Liver (tissue), 9 donors: ENCODE results near the gene KLHL14. TPM values are rescaled to one million over a fixed set of nuclear protein-coding genes. Genes with fewer than 3 reads are reported as not detected.

Source experiments
- DNase-seq: peaks from one replicate; pipeline ENCODE4 v3.0.0-alpha.2; 2017; ENCODE audit warnings: low spot score
- H3K27ac ChIP-seq, 2 donors: one replicate each; pipeline ENCODE4 v1.7.0; 2013; ENCODE audit warnings: inconsistent platforms in 2 of 2, low read length in 2 of 2, control low read depth in 1 of 2, low read depth in 1 of 2, mild to moderate bottlenecking in 1 of 2
- H3K27me3 ChIP-seq, 4 donors: one replicate each; pipeline versions ENCODE4 v1.6.1 to v1.7.0; 2013; ENCODE audit warnings: low read length in 3 of 4, inconsistent platforms in 1 of 4, mild to moderate bottlenecking in 1 of 4, moderate library complexity in 1 of 4; ENCODE audit not compliant: control insufficient read depth in 4 of 4, insufficient read depth in 4 of 4
- H3K36me3 ChIP-seq, 4 donors: one replicate each; pipeline versions ENCODE4 v1.6.1 to v1.7.0; 2013; ENCODE audit warnings: low read length in 3 of 4, mild to moderate bottlenecking in 3 of 4, low read depth in 1 of 4, moderate library complexity in 1 of 4; ENCODE audit not compliant: control insufficient read depth in 4 of 4, insufficient read depth in 3 of 4
- H3K4me1 ChIP-seq, 4 donors: one replicate each; pipeline versions ENCODE4 v1.6.1 to v1.7.0; 2013; ENCODE audit warnings: low read length in 3 of 4, mild to moderate bottlenecking in 3 of 4, moderate library complexity in 1 of 4; ENCODE audit not compliant: control insufficient read depth in 4 of 4, insufficient read depth in 4 of 4
- H3K4me3 ChIP-seq, 3 donors: one replicate each; pipeline versions ENCODE4 v1.6.1 to v1.7.0; 2013; ENCODE audit warnings: low read length in 3 of 3, control low read depth in 1 of 3, low read depth in 1 of 3, mild to moderate bottlenecking in 1 of 3
- H3K9ac ChIP-seq, 2 donors: one replicate each; pipeline ENCODE4 v1.7.0; 2013; ENCODE audit warnings: low read length in 2 of 2, mild to moderate bottlenecking in 2 of 2, moderate library complexity in 2 of 2, control low read depth in 1 of 2, low read depth in 1 of 2
- H3K9me3 ChIP-seq, 4 donors: one replicate each; pipeline versions ENCODE4 v1.6.1 to v1.7.0; 2013; ENCODE audit warnings: low read length in 3 of 4; ENCODE audit not compliant: control insufficient read depth in 4 of 4
- ATF3 ChIP-seq: IDR thresholded peaks from 2 replicates; pipeline ENCODE4 v1.6.1; 2016; ENCODE audit warnings: antibody characterized with exemption
- CTCF ChIP-seq: fragments of 150-350 bp; IDR thresholded peaks from 2 replicates; pipeline ENCODE4 v1.5.1; 2017; ENCODE audit warnings: improper control_type of control experiment, low read depth, low read length; ENCODE audit not compliant: missing input control
- EGR1 ChIP-seq, 2 donors: IDR thresholded peaks; 2 replicates each; pipeline ENCODE4 v1.6.1; 2016 to 2018; ENCODE audit warnings: antibody characterized with exemption in 2 of 2, low read depth in 2 of 2
- FOXA1 ChIP-seq: IDR thresholded peaks from 2 replicates; pipeline ENCODE4 v1.6.1; 2016; ENCODE audit warnings: antibody characterized with exemption
- FOXA2 ChIP-seq: IDR thresholded peaks from 2 replicates; pipeline ENCODE4 v1.6.1; 2016; ENCODE audit warnings: antibody characterized with exemption
- GABPA ChIP-seq, 2 donors: IDR thresholded peaks in 1 of 2; conservative IDR thresholded peaks in 1 of 2; 2 replicates each; pipeline ENCODE4 v1.6.1; 2016; ENCODE audit warnings: antibody characterized with exemption in 2 of 2, mild to moderate bottlenecking in 1 of 2, moderate library complexity in 1 of 2
- HNF4A ChIP-seq, 2 donors: conservative IDR thresholded peaks; 2 replicates each; pipeline ENCODE4 v1.6.1; 2016; ENCODE audit warnings: antibody characterized with exemption in 2 of 2, mild to moderate bottlenecking in 2 of 2
- HNF4G ChIP-seq: IDR thresholded peaks from 2 replicates; pipeline ENCODE4 v1.6.1; 2016; ENCODE audit warnings: antibody characterized with exemption
- JUND ChIP-seq, 2 donors: IDR thresholded peaks; 2 replicates each; pipeline ENCODE4 v1.6.1; 2016; ENCODE audit warnings: antibody characterized with exemption in 2 of 2
- MAX ChIP-seq: IDR thresholded peaks from 2 replicates; pipeline ENCODE4 v1.6.1; 2016; ENCODE audit warnings: antibody characterized with exemption
- NR2F2 ChIP-seq: IDR thresholded peaks from 2 replicates; pipeline ENCODE4 v1.6.1; 2016; ENCODE audit warnings: antibody characterized with exemption
- RAD21 ChIP-seq, 2 donors: IDR thresholded peaks; 2 replicates each; pipeline ENCODE4 v1.6.1; 2016; ENCODE audit warnings: antibody characterized with exemption in 2 of 2, mild to moderate bottlenecking in 2 of 2
- REST ChIP-seq: IDR thresholded peaks from 2 replicates; pipeline ENCODE4 v1.6.1; 2016; ENCODE audit warnings: antibody characterized with exemption, mild to moderate bottlenecking
- TAF1 ChIP-seq: conservative IDR thresholded peaks from 2 replicates; pipeline ENCODE4 v1.6.1; 2016; ENCODE audit warnings: antibody characterized with exemption, mild to moderate bottlenecking
- YY1 ChIP-seq: IDR thresholded peaks from 2 replicates; pipeline ENCODE4 v1.6.1; 2016; ENCODE audit warnings: antibody characterized with exemption, mild to moderate bottlenecking
- WGBS: extraction: QIAGEN DNeasy Blood & Tissue Kit; methylation state at CpG from one replicate; pipeline ENCODE4 v1.1.7; 2013; 5-methylcytosine and 5-hydroxymethylcytosine counted together
- polyA plus RNA-seq, 2 donors: library from polyadenylated mRNA; stranded (reverse) in 1 of 2; unstranded in 1 of 2; fragments of 200-250 nt in 1 of 2; fragments of >200 nt in 1 of 2; fragmentation: Nextera tagmentation in 1 of 2; extraction: Ambion mirVana in 1 of 2; gene quantifications; one replicate each; pipeline versions ENCODE4 v1.2.1 to v1.2.3, GENCODE V29; 2013 to 2015
- total RNA-seq, 2 donors: library from RNA; depleted of rRNA; stranded (reverse); fragments of >200 nt; gene quantifications; one replicate each; pipeline ENCODE4 v1.2.3, GENCODE V29; 2014
- TF ChIP-seq, protein P1 (sequence below): IDR thresholded peaks from 2 replicates; pipeline ENCODE4 v1.6.1; 2016; ENCODE audit warnings: antibody characterized with exemption
- donor health status: healthy.
- donor health status: healthy.
- donor health status: healthy.
- donor health status: healthy.
- donor health status: healthy.

Gene KLHL14
- total and polyA plus RNA-seq, 4 donors = 0.02 to 1.1 (median 0.15) TPM

GRCh38 chr18:32669549-32670165 is 103.2 kb downstream of the KLHL14 start:
- TF ChIP-seq EGR1 (IDR thresholded peaks at IDR 0.05; ENCODE audit: low read depth in 2 of 2) = no peak
- no peak for TF ChIP-seq NR2F2
- TF ChIP-seq FOXA1 = no peak
- TF ChIP-seq TAF1 = no peak
- TF ChIP-seq REST = no peak
- TF ChIP-seq HNF4G = no peak
- TF ChIP-seq CTCF = no peak
- no peak for TF ChIP-seq RAD21 (IDR thresholded peaks at IDR 0.05)
- TF ChIP-seq HNF4A (conservative IDR thresholded peaks at IDR 0.05) = no peak
- TF ChIP-seq MAX = no peak
- no peak for TF ChIP-seq ATF3
- TF ChIP-seq YY1 = no peak
- TF ChIP-seq, protein P1, sequence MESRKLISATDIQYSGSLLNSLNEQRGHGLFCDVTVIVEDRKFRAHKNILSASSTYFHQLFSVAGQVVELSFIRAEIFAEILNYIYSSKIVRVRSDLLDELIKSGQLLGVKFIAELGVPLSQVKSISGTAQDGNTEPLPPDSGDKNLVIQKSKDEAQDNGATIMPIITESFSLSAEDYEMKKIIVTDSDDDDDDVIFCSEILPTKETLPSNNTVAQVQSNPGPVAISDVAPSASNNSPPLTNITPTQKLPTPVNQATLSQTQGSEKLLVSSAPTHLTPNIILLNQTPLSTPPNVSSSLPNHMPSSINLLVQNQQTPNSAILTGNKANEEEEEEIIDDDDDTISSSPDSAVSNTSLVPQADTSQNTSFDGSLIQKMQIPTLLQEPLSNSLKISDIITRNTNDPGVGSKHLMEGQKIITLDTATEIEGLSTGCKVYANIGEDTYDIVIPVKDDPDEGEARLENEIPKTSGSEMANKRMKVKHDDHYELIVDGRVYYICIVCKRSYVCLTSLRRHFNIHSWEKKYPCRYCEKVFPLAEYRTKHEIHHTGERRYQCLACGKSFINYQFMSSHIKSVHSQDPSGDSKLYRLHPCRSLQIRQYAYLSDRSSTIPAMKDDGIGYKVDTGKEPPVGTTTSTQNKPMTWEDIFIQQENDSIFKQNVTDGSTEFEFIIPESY = no peak
- TF ChIP-seq GABPA (IDR thresholded peaks at IDR 0.05 in 1 of 2, conservative IDR thresholded peaks at IDR 0.05 in 1 of 2) = no peak
- TF ChIP-seq JUND (IDR thresholded peaks at IDR 0.05) = no peak
- no peak for TF ChIP-seq FOXA2
- no peak overlapping the region for H3K4me3 ChIP-seq
- WGBS = 74% methylated on average over 5 of the region's 5 CpGs
- no peak overlapping the region for H3K9ac ChIP-seq
- peaks cover 0 to 2% (median 0%) of the 10 kb centered on the region in 4 donors for H3K36me3 ChIP-seq
- H3K4me1 ChIP-seq = no peaks in the 10 kb centered on the region
- H3K27ac ChIP-seq = no peak overlapping the region
- H3K27me3 ChIP-seq = no peaks in the 10 kb centered on the region
- DNase-seq = no peak
- no peaks in the 10 kb centered on the region for H3K9me3 ChIP-seq
